Esophagus squamous epithelium (tissue), 4 donors: ENCODE data around the gene PIK3C2G.

Experiments
- POLR2A ChIP-seq, 4 donors: fragments of 450-650 bp; IDR thresholded peaks; one replicate each; pipeline ENCODE4 v1.6.1; 2017; ENCODE audit warnings: antibody characterized with exemption in 4 of 4, mild to moderate bottlenecking in 4 of 4, moderate library complexity in 3 of 4
- TF ChIP-seq, protein P1 (sequence below), 6 experiments: fragments of 450-650 bp in 4 of 6; fragments of 200-600 bp in 2 of 6; sonication (generic) in 2 of 6; IDR thresholded peaks; one replicate each; pipeline ENCODE4 v1.5.1; 2016 to 2019; ENCODE audit warnings: antibody characterized with exemption in 6 of 6, mild to moderate bottlenecking in 4 of 6, moderate library complexity in 4 of 6

DNA sequence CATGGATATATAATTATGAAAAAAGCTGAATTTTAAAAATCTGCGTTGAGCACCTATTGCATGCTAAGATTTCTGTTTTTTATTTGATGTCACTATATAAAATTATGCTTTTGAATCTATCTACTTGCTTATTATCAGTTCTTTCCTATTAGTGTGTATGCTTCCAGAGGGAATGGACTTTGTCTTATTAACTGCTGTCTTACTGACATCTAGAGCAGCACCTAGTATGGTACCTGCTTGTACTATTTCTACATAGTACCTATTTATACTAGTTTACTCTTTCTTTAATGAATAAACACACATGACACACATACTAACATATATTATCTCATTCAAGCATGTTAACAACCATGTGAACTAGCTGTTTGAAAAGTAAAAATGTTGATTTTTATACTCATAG is 38.6 kb upstream of the PIK3C2G start:
- TF ChIP-seq, protein P1, sequence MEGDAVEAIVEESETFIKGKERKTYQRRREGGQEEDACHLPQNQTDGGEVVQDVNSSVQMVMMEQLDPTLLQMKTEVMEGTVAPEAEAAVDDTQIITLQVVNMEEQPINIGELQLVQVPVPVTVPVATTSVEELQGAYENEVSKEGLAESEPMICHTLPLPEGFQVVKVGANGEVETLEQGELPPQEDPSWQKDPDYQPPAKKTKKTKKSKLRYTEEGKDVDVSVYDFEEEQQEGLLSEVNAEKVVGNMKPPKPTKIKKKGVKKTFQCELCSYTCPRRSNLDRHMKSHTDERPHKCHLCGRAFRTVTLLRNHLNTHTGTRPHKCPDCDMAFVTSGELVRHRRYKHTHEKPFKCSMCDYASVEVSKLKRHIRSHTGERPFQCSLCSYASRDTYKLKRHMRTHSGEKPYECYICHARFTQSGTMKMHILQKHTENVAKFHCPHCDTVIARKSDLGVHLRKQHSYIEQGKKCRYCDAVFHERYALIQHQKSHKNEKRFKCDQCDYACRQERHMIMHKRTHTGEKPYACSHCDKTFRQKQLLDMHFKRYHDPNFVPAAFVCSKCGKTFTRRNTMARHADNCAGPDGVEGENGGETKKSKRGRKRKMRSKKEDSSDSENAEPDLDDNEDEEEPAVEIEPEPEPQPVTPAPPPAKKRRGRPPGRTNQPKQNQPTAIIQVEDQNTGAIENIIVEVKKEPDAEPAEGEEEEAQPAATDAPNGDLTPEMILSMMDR (IDR thresholded peaks at IDR 0.05), result no peak
- no peak for TF ChIP-seq POLR2A (IDR thresholded peaks at IDR 0.05)
